HG03025 (cell line): Measurements from ENCODE around the gene RUVBL2.

ENCODE experiments used
- ATAC-seq: cut with Tn5 transposase; IDR thresholded peaks from one replicate; pipeline ENCODE4 v1.9.1; 2021; ENCODE audit warnings: mild to moderate bottlenecking, moderate library complexity; ENCODE audit not compliant: unreplicated experiment, low FRiP score

The RUVBL2 gene

GRCh38 chr19:48987323-48987722, 6.4 kb upstream of the RUVBL2 start:
- ATAC-seq, result no peak

- no peak for ATAC-seq
These were observed 5.4 kb upstream of the RUVBL2 start for GRCh38 chr19:48988286-48988685.

DNA sequence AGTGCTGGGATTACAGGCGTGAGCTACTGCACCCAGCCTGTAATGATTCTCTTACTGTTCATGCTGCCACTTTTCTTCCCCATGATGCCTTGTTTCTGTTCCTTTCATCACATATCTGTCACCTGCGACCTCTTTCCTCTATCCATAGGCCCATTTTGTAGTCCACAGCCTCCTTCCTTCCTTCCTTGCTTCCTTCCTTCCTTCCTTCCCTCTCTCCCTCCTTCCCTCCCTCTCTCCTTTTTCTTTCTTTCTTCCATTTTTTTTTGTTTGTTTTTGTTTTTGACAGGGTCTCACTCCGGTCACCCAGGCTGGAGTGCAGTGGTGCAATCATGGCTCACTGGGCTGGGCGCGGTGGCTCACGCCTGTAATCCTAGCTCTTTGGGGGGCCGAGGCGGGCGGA, 4.8 kb upstream of the RUVBL2 start:
- ATAC-seq, result no peak

DNA sequence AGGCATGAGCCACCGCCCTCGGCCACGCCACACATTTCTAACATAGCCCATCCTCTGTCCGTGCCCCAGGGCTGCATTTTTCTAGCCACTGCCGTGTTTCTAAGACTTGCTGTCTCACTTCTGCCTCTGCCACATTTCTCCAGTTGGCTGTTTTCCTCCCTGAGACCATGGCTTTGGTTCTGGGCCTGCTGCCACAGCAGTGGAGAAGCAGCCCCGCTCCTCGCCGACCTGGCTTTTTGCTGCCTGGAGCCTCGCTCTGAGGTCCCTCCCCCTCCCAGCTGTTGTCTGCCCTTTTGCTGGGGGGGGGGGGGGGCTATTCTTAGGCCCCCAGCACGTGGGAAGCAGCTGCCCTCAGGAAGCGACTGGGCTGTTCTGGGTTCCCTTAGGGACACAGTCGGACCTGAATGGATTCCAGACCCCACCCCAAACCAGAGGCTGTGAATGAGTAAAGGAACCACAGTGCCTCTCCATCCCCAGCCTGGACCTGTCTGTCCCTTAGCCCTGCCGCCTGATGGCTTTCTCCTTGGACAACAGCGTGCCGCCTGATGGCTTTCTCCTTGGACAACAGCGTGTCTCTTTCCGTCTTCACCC, 3.9 kb upstream of the RUVBL2 start:
- ATAC-seq, result no peak

DNA sequence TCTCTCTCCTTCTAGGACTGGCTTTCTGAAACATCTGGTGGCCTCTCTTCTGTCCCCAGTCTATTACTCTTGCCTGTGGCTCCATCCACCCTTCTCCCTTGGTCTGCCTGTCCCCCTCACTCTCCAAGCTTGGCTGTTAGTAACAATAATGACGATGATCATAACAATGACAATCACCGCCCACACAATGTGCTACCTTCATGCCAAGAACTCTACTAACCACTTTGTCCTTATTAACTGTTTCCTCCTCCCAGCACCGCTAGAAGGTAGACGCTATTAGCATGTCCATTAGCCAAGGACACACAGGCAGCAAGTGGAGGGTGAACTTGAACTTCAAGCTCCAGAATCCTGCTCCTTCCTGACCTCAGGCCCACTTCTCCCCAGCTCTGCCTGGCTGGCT, 3.3 kb upstream of the RUVBL2 start:
- ATAC-seq, result no peak

DNA sequence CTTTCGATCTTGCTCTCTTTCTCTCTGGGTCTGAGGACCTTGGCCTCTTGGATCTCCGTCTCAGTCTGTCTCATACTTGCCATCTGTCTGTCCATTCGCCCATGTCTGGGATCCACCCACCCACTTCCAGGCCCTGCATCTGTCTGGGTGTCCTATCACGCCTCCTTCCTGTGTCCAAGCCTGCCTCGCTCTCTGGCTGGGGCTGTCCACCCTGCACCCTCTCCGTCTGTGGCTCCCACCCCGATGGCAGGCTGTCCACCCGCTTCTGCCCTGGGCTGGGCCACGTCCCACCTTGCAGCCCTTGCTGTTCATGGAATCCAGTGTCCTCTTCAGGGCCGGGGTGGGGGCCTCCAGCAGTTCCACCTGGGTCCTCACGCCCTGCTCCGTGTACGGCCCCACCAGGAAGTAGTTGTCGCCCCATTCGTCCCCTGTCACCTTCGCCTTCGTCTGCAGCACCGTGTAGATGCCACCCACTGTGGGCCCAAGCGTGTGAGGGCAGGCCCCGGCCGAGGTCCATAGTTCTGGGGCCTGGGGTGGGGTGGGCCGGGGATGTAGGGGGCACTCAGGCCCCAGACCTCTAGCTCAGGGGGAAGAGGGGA, 2.6 kb upstream of the RUVBL2 start:
- no peak for ATAC-seq

DNA sequence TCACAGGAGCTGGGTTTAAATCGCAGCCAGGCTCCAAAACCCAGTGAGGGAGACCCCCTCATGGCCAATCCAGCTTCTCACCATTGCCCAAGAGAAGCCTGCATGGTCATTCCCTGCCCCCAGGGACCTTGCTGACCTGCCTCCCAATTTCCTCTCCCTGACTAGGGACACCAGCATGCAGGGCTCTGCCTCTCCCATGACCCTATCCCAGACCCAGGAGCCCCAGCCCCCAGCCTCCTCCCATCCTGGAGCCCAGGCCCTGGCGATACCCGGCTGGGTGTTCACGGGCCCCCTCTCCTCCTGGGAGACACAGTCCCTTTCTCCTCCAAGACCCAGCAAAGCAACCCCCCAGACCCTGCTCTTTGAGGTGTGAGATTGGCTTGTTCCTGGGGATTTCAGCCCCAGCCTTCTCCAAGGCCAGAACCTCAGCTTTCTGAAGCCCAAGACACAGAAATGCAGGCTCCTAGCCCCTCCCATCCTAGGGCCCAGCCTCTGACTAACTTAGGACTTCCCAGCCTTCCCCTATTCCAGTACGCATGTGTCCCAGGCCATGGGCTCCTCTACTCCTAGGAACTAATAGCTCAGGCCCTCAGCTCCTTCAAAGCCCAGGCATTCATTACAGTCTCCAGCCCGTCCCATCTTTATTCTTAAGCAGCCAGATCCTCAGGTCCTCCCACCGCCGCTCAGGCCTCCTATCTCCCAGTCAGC, 1.7 kb upstream of the RUVBL2 start:
- ATAC-seq, result no peak

DNA sequence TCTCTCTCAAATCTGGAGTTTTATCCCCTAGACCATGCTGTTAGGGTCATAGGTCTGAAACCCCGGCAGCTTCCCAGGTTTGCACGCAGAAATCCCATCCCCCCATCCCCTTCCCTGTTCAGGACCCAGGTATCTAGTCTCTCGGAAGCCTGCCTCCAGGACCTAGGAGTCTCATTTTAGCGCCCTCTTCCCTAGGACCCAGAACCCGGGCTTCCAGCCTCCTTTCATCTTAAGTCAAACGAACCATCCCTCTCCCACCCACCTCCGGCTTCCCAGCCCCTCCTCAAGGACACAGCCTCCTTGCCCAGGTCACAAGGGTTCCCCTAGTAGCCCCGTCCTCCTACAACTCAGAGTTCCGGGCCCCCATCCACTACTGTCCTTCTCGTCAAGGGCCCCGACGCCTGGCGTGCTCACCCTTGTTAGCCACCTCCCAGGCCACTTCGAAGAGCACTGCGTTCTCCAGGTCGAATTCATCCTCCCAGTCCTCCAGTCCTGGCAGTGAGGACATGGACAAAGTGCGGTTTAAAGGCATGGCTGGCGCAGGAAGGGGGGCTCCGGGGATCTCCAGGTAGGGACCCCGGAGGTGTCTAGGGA, 1.0 kb upstream of the RUVBL2 start:
- peak; percentile 1 for ATAC-seq

DNA sequence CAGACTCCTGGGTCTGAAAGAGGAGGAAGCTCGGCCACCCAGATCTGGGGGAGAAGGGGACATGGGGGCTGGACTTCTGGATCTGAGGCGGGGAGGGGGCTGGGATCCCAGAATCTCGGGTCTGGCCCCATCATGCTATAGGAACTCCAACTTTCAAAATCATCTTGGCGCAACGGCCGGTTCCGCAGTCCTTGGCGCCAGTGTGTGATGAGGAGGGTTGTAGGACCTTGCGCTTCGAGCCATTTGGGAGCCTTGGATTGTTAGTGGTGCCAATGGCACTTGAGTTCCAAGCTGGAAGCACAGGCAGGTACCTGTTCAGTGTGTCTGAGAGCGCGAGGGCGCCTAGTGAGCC, 324 bp downstream of the RUVBL2 start:
- no peak for ATAC-seq

DNA sequence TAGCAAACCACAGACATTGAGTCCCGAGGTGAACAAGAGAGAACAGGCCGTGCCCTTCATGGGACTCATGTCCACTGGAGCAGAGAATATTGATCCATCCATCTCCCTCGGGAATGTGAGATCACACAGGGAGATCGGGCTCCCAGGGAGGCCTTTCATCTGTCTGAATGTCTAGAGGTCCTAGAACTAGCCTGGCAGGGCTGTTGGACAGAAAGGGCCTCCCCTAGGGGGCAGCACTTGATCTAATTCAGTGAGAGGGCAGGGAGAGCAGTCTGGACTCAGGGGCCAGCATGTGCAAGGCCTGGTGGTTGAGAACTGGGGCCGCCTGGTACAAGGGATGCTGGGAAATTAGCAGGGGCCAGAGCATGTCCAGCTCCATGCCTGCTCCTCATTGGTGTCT, 4.3 kb downstream of the RUVBL2 start:
- no peak for ATAC-seq

DNA sequence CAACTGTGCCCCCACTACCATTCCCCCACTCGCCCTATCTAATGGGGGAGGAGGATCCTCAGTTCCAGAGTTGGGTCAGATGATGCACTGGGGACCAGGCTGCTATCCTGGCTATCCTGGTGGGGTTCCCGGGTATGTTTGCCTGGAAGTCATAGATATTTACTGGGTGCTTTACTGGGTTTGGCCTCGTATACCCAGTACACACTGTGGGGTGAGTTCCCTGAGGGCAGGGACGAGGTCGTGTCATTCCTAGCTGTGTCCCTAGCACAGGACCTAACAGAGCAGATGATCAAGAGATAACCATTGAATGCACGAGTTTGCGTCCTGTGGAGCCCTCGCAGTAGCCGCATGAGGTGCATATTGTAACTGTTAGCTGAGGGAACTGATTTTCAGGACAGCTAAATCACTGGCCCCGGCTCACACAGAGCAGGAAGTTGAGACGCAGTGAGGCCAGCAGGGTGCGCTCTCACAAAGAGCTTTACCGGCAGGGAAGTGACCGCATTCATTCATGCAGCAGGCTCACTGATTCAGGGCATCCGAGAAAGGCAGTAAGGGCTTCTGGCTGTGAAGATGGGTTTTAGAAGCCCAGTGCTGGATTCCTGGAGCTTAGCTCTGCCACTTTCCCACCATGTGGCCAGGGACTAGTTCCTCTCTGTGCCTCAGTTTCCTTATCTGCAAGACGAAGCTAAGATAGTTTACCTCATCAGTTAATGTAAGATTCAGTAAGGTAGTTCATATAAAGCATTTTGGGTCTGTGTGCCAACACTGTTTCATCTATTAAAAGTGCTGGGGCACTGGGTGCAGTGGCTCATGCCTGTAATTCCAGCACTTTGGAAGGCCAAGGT, 6.0 kb downstream of the RUVBL2 start:
- ATAC-seq, result no peak

DNA sequence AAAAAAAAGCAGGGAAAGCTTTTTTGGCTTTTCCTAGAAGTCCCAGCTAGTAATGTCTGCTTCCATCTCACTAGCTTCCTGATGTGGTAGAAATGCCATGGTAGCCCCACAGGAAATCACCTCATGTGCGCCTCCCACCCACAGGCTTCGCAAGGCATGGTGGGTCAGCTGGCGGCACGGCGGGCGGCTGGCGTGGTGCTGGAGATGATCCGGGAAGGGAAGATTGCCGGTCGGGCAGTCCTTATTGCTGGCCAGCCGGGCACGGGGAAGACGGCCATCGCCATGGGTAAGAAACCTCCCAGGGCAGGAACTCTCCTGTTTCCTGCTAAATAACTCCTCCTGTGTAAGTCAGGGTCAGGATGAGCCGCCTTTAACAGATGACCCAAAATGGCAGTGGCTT, 10.4 kb downstream of the RUVBL2 start:
- ATAC-seq, result no peak

DNA sequence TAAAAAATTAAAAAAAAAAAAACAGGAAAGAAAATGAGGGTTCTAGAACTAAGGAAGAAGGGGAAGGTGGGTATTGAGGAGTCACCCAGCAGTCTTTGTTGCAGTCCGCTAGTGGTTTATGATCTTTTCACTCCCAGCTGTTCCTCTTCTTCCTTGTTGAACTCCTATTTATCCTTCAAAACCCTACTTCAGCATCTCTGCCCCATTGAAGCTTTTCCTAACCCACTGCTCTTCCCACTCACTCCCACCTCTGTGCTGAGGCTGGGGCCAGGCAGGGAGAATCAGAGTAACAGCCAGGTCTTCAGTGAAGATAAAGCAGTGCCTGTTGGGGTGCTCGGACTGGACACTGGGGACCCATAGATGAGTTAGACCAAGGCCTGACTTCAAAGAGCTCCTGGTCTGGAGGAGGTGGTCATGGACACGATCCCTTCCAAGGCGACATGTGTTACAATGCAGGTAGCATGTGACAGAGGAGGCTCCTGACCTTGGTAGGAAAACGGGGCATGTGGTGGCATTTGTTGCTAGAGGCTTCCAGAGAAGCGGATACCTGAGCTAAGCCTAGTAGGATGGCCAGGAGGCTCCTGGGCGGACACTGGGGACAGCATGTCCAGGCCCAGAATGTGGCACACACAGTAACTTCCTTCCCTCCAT, 11.4 kb downstream of the RUVBL2 start:
- no peak for ATAC-seq

- no peak for ATAC-seq
These were observed 13.2 kb downstream of the RUVBL2 start for GRCh38 chr19:49006905-49007304.

- no peak for ATAC-seq
These were observed 16.1 kb downstream of the RUVBL2 start for GRCh38 chr19:49009828-49010227.

DNA sequence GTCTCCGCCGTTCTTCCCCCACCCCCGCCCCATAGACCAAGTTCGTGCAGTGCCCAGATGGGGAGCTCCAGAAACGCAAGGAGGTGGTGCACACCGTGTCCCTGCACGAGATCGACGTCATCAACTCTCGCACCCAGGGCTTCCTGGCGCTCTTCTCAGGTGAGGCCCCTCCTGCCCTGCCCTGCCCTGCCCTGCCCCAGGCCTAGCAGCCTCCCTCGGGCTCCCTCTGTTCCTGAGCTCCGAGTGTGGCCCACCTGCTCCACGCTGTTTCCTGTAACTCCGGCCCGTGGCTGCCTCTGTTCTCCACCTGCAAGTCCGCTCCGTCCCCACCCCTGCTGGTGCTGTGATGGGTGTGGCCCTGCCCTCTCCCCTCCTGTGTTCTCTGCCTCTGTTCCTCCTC, 16.8 kb downstream of the RUVBL2 start:
- no peak for ATAC-seq

GRCh38 chr19:49011194-49011593, 17.5 kb downstream of the RUVBL2 start:
- ATAC-seq, result no peak

- no peak for ATAC-seq
These were observed 20.6 kb downstream of the RUVBL2 start for GRCh38 chr19:49014123-49014869.

DNA sequence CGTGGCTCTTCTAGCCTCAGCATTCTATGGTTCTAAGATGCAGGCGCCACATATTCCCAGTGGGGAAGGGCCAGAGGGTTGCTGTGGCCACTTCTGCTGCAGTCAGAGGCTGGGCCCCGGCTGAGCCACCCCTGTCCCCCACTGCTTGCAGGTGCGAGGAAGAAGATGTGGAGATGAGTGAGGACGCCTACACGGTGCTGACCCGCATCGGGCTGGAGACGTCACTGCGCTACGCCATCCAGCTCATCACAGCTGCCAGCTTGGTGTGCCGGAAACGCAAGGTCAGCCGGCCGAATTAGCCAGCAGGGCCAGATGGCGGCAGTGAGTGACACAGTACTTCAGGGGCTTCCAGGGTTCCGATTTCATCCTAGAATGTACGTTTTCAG, 21.2 kb downstream of the RUVBL2 start:
- ATAC-seq, result no peak
